GM12892 (cell line): ENCODE results near the gene TBC1D17.

ENCODE experiments used
- DNase-seq: peaks from one replicate; pipeline ENCODE4 v3.0.0; 2011; ENCODE audit not compliant: insufficient read length
- FAIRE-seq: peaks from 2 replicates; lab custom pipeline; 2011; peaks lifted over from hg19 to GRCh38; lab: Jason Lieb, UNC
- POLR2A ChIP-seq: IDR thresholded peaks from 2 replicates; pipeline ENCODE4 v1.6.1; 2011; ENCODE audit warnings: low read depth, low read length, control low read depth
- POLR2AphosphoS5 ChIP-seq: IDR thresholded peaks from 2 replicates; pipeline ENCODE4 v1.6.1; 2011; ENCODE audit warnings: low read depth, low read length, control low read depth
- TAF1 ChIP-seq: IDR thresholded peaks from 2 replicates; pipeline ENCODE4 v1.6.1; 2011; ENCODE audit warnings: low read depth, mild to moderate bottlenecking, control low read depth, low read length, borderline replicate concordance

TBC1D17 gene

DNA sequence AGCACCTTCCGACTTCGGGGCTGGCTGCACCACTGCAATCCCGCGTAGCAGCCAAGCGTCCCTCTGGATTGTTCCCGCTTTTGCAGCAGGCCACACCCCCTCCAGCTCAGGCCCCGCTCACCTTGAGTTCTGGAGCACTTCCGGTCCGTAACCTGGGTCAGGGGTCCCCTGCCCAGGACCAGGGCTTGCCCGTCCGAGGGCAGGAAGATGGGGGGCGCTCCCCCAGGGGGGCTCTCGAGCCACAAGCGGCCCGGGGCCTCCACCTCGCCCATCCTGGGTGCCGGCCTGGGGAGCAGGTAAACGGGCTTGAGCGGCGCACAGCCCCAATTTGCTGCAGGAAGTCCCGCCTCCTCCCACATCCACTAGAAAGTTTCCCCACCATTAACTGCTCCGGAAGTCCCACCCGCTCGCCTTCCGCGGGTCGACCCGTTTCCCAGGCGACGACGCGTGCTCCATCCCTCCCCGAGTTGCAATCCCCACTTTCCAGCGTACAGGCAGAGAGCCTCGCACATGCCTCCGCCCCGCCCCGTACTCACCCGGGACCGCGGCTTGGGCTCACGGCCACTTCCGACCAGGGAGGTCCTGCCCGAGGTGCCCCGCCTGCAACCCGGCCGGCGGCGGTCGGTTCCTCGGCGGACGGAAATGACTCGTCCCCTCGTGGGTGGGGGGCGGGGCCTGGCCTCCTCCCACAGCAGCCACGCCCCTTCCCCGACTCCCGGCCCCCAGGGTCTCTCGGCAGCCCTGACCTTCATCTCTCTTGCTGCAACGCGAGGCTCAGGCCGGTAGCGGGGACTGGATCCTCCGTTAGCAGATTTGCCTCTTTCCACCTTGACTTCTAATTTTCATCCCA, 10.3 kb upstream of the TBC1D17 start, which contains the start of gene PNKP:
Gene PNKP, minus strand, starts transcription at position 644 of the 850 bp plus-strand sequence. Its CDS starts 372 bp downstream, at position 272.
- TF ChIP-seq TAF1 (peak; percentile 42; the same call in 1 of the 2 replicates), POLR2AphosphoS5 (peak; percentile 84), POLR2A (peak; percentile 87)
- FAIRE-seq (peak; percentile 98), DNase-seq (peak; percentile 96)

DNA sequence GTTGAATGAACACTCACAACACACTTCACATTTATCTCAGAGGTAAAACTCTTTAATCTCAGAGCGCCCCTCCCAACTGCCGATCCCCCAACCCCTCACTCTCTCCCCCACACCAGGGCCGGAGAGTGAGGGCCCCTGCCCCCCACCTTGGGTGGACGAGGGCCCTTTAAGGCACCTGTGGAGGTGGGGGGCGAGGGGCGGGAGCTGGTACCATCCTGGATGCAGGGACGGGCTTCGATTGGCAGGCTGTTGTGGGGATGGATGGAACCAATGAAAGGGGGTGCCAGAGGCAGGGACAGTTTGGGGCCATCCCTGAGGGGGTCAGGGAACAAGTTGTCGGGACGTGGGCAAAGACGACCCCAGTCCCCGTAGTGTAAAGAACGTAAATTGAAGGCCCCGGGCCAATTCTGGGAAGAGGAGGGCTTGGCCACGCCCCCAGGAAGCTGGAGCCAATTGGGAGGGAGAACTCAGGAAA, 8.5 kb upstream of the TBC1D17 start:
- FAIRE-seq (no peak), DNase-seq (peak; percentile 44)
- TF ChIP-seq POLR2AphosphoS5 (no peak), POLR2A (no peak), TAF1 (no peak)

DNA sequence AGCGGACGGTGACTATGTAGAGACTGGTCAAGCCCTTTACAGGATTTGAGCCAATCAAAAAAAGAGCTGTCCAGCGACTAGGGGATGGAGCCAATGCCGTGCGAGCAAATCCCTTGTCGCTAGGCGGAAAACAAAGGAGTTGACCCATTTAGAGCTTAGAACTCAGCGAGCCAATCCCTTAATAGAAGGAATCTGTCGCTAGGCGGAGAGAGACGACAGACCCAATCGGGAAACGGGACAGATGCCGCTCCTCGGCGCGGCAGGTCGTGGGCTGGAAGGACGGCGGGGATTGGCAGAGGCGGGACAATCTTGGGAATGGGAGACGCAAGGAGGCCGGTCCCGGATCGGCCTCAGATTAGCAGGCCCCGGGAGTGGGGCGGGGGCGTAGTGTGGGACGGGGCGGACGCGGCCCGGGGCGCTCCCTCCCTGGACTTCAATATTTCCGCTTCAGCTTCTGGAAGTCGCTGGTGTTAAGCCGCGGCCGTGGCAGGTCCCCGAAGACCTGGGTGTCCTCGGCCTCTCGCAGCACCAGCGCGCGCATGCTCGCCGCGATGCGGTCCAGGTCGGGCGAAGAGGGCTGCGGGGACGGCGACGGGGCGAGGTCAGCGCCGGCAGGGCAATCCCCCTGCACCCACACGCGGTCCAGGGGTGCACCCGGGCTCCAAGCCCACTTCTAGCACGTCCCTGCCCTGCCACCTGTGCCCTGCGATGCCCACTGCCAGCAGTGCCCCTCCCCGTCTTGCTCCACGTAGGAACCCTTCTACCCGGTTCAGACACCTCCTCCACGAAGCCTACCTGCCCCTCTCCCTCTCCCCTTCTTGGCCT, 7.8 kb upstream of the TBC1D17 start:
- FAIRE-seq = peak; percentile 98
- DNase-seq = peak; percentile 82
- TF ChIP-seq POLR2AphosphoS5 (peak; percentile 49; the same call in 1 of the 2 replicates), POLR2A (peak; percentile 34; the same call in 1 of the 2 replicates), TAF1 (no peak)

DNA sequence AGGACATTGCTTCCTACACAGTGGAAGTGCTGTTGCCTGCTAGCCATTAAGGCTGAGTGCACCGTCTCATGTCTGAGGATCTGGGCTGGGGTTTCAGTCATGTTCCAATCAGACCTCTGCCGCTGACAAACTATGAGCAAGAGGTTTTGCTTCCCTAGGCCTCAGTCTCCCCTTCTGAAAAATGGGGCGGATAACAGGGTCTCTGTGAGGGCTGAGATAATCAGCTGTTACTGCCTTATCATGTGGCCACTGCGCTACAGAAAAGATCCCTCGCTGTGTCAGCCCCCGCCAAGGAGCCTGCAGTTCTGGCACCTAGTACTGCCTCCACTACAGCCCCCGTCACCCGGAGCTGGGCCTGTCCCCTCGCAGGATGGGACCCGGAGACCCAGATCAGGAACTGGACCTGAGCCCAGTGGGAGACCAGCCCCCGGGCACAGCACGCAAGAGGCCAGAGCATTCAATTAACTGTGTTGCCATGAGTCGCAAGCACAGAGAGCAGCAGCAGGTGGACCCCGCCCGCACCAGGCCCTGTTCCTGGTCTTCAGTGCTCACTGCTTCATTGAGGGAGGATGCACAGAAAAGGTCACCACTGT, 7.1 kb upstream of the TBC1D17 start:
- FAIRE-seq (peak; percentile 56), DNase-seq (no peak)
- TF ChIP-seq POLR2AphosphoS5 (no peak), POLR2A (no peak)

DNA sequence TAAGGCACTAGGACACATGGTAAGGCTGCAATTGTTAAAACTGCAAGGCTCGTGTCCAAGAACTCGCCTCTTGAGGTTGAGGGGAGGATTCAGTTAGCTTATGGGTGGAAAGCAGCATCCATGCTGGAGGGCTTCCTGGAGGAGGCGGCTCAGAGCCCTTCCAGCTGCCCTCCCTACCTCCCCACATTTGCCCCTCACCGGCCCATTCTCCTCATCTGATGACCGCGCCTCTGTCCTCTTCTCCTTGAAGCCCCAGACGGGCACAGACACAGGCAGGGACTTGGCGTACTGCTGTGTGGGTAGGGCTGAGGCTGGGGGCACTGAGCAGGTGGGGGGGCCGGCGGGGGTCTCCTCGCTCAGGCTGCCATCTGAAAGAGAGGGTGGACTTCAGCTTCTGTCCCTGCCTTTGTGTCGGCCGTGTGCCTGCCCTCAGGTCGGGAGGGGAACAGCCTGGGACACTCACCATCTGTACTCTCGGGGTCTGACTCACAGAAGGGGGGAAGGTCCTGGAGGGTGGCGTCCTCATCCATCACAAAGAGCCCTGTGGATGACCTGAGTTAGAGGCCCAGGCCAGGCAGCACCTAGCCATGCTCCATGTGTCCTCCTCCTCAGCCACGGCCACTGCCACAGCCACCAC, 6.0 kb upstream of the TBC1D17 start:
- FAIRE-seq (no peak), DNase-seq (no peak)
- TF ChIP-seq POLR2A = no peak
- TF ChIP-seq TAF1 = no peak
- no peak for TF ChIP-seq POLR2AphosphoS5

DNA sequence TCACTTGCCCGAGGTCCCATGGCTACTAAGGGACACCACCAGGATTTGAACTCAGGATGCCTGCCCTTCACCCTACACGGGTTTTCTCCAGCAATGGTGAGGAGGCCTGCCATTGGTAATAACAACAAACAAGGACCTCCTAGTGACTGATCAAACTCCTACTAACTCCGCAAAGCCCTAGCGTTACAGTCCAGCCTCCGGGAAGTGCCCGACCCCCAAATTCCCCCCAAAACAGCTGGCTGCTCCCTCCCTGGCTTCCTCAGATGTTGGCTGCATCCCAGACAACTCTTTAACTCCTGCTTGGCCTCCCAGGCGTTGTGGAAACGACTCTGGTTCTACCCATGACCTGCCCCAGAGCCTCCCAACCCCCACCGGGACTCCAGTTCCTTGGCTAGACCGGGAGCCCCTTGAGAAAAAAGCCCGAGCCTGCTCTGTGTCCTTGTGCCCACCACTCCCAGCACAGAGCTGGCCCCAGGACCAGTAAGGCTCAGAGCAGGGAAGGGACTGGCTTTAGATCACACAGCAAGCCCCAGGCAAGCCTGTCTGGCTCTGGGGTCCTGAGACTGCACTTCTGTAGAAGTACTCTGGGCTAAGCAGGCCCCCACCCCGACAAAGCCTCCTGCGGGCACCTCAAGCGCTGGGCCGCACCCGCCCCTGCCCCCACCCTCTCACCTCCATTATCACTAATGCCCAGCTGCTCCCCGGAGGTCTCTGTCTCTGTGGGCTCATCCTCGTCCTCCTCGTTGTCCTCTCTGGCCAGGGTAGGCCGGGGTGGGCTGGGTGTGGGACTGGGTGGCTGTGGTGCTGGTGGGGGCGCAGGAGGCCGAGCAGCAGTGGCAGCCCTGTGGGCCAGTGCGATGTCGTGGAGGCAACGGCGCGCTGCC, 5.0 kb upstream of the TBC1D17 start:
- TF ChIP-seq POLR2A = no peak
- no peak for FAIRE-seq
- DNase-seq = no peak

DNA sequence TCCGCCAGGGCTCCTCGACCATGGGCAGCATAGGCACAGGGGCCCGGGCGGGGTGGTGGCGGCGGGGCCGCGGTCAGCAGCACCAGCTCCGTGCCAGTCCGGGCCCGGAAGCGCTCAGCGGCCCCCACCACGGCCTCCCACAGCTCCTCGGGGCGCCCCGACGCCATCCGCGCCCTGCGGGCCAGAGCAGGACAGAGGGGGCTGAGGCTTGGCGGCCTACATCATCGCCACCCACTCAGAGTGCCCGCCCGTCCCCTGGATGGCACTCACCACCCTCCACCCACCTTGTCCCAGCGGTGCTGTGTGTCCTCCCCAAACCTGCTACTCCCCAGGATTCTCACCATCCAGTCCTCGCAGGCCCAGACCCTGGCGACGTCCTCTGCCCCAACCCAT, 4.4 kb upstream of the TBC1D17 start:
- DNase-seq (no peak), FAIRE-seq (no peak)
- TF ChIP-seq TAF1 (no peak), POLR2AphosphoS5 (no peak), POLR2A (no peak)

DNA sequence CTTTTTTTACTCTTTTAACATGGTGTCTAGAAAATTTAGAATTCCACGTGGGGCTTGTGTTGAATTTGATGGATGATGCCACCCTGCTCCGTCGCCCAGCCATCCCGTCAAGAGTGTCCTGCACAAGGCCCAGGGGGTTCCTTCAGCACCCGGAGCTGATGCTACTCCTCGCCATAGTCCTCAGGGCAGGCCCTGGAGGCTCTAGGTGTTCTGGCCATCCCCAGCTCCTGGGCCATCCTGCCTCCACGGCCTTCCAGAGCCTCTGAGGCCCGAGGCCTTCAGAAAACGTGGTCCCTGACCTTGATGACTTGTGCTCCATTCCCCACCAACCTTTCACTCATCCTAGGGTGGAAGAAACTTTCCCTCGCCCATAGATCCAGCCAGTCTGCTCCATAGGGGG, 3.7 kb upstream of the TBC1D17 start:
- FAIRE-seq (no peak), DNase-seq (no peak)
- TF ChIP-seq POLR2A (no peak), TAF1 (no peak), POLR2AphosphoS5 (no peak)

DNA sequence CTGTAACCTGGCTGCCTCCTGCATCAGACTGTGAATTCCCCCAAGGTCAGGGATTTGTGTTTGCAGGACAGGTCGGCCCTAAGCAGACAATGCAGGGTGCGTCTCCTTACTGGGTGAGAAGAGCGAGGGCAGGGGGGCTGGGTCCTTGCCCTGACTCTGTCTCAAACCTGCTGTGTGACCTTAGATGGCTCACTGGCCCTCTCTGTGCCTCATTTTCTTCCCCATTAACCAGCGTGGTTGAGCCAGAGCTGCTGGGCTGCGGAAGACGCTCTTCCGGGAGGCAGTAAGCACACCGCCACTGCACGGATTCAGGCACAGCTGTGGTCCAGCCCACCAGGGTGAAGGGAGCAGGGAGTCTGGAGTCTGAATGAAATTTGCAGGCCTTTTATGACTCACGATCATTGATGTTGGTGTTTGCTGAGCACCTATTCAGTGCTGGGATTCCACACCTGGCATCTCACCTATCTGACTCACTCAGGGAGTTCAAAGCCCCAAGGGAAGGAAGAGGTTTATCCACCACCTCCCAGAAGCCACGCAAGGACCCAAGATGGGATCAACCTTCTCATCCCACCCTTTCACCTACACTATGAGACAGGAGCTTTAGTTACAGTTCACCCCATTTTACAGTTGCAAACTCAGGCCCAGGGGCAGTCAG, 2.9 kb upstream of the TBC1D17 start:
- TF ChIP-seq TAF1 = no peak
- no peak for TF ChIP-seq POLR2AphosphoS5
- TF ChIP-seq POLR2A = no peak
- DNase-seq (no peak), FAIRE-seq (no peak)

DNA sequence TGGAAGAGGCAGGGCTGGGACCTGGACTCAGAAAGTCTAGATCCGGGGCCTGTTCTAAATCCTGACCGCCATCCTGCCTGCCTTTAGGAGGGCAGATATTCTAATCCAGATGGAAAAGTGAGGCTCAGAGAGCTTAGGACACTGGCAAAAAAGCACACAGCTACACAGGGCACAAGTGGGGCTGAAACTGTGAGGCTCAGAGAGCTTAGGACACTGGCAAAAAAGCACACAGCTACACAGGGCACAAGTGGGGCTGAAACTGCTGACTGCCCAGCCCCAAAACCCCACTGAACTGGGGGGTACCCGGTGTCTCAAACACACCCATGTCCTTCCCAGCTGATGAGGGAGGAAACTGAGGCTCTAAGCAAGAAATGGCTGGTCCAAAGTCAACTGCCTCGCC, 2.3 kb upstream of the TBC1D17 start:
- no peak for DNase-seq
- FAIRE-seq = no peak
- TF ChIP-seq POLR2A (no peak), TAF1 (no peak), POLR2AphosphoS5 (no peak)
